Fibroblast of lung (primary cell): ENCODE results near the gene EIF4G1.

ENCODE experiments used
- EZH2 ChIP-seq: IDR thresholded peaks from 2 replicates; pipeline ENCODE4 v1.5.1; 2012; ENCODE audit warnings: low read length, control low read depth, mild to moderate bottlenecking; ENCODE audit errors: missing control alignments
- TF ChIP-seq, protein P1 (sequence below), 2 donors: IDR thresholded peaks in 1 of 2; conservative IDR thresholded peaks in 1 of 2; 1 replicate in 1 of 2; 2 replicates in 1 of 2; pipeline ENCODE4 v1.5.1; 2011 to 2012; ENCODE audit warnings: low read length in 2 of 2, control low read depth in 1 of 2, inconsistent platforms in 1 of 2, low read depth in 1 of 2, mild to moderate bottlenecking in 1 of 2

GRCh38 chr3:184357248-184358123, 43.1 kb downstream of the EIF4G1 start:
- no peak for TF ChIP-seq EZH2
- TF ChIP-seq, protein P1, sequence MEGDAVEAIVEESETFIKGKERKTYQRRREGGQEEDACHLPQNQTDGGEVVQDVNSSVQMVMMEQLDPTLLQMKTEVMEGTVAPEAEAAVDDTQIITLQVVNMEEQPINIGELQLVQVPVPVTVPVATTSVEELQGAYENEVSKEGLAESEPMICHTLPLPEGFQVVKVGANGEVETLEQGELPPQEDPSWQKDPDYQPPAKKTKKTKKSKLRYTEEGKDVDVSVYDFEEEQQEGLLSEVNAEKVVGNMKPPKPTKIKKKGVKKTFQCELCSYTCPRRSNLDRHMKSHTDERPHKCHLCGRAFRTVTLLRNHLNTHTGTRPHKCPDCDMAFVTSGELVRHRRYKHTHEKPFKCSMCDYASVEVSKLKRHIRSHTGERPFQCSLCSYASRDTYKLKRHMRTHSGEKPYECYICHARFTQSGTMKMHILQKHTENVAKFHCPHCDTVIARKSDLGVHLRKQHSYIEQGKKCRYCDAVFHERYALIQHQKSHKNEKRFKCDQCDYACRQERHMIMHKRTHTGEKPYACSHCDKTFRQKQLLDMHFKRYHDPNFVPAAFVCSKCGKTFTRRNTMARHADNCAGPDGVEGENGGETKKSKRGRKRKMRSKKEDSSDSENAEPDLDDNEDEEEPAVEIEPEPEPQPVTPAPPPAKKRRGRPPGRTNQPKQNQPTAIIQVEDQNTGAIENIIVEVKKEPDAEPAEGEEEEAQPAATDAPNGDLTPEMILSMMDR (conservative IDR thresholded peaks at IDR 0.05 in 1 of 2, IDR thresholded peaks at IDR 0.05 in 1 of 2; ENCODE audit: low read depth in 1 of 2, low read length in 2 of 2), result no peak
